ENCODE measurements around the gene ACTR3. TPM values are rescaled to one million over a fixed set of nuclear protein-coding genes. Genes with fewer than 3 reads are reported as not detected.

The ACTR3 gene
- total and polyA plus RNA-seq, 2 donors from 2014 or later = 69.3 to 265 TPM

- H3K4me3 ChIP-seq (ENCODE audit: low read length in 3 of 3) = no peak overlapping the region
- no peaks in the 10 kb centered on the region for H3K9me3 ChIP-seq (ENCODE audit: control insufficient read depth in 2 of 3, insufficient read depth in 1 of 3, low read length in 3 of 3)
- no peak for FAIRE-seq
- no peak overlapping the region for H3K9ac ChIP-seq (ENCODE audit: low read length in 3 of 3)
- DNase-seq = no peak
- no peaks in the 10 kb centered on the region for H3K27me3 ChIP-seq (ENCODE audit: control insufficient read depth, insufficient read depth, low read length)
- H3K27ac ChIP-seq (ENCODE audit: low read depth in 2 of 2, low read length in 2 of 2) = no peak overlapping the region
- no peak for TF ChIP-seq CTCF (IDR thresholded peaks at IDR 0.05; ENCODE audit: borderline replicate concordance, extremely low read depth, insufficient read depth)
- intact Hi-C loops (cut with DNase I) = no loop called here
- no peaks in the 10 kb centered on the region for H3K36me3 ChIP-seq (ENCODE audit: control insufficient read depth in 2 of 3, insufficient read depth in 3 of 3, low read length in 3 of 3)
- H3K4me1 ChIP-seq (ENCODE audit: control insufficient read depth in 2 of 3, insufficient read depth in 2 of 3, low read depth in 1 of 3, low read length in 3 of 3) = peaks cover 0 to 4% (median 0%) of the 10 kb centered on the region in 3 donors
Measured at GRCh38 chr2:113867571-113867970, 22.3 kb upstream of the ACTR3 start.

GRCh38 chr2:113869253-113869652 lies 20.6 kb upstream of the ACTR3 start:
- intact Hi-C loops (cut with DNase I) = no loop called here
- H3K9me3 ChIP-seq (ENCODE audit: control insufficient read depth in 2 of 3, insufficient read depth in 1 of 3, low read length in 3 of 3) = no peaks in the 10 kb centered on the region
- H3K4me1 ChIP-seq (ENCODE audit: control insufficient read depth in 2 of 3, insufficient read depth in 2 of 3, low read depth in 1 of 3, low read length in 3 of 3) = peaks cover 0 to 4% (median 0%) of the 10 kb centered on the region in 3 donors
- H3K4me3 ChIP-seq (ENCODE audit: low read length in 3 of 3) = no peak overlapping the region
- no peaks in the 10 kb centered on the region for H3K27me3 ChIP-seq (ENCODE audit: control insufficient read depth, insufficient read depth, low read length)
- no peak overlapping the region for H3K9ac ChIP-seq (ENCODE audit: low read length in 3 of 3)
- DNase-seq (no peak), FAIRE-seq (no peak)
- H3K27ac ChIP-seq (ENCODE audit: low read depth in 2 of 2, low read length in 2 of 2) = no peak overlapping the region
- no peak for TF ChIP-seq CTCF (IDR thresholded peaks at IDR 0.05; ENCODE audit: borderline replicate concordance, extremely low read depth, insufficient read depth)
- H3K36me3 ChIP-seq (ENCODE audit: control insufficient read depth in 2 of 3, insufficient read depth in 3 of 3, low read length in 3 of 3) = no peaks in the 10 kb centered on the region

GRCh38 chr2:113872201-113872600 lies 17.7 kb upstream of the ACTR3 start:
- no peak overlapping the region for H3K4me3 ChIP-seq (ENCODE audit: low read length in 3 of 3)
- H3K9me3 ChIP-seq (ENCODE audit: control insufficient read depth in 2 of 3, insufficient read depth in 1 of 3, low read length in 3 of 3) = no peaks in the 10 kb centered on the region
- H3K9ac ChIP-seq (ENCODE audit: low read length in 3 of 3) = no peak overlapping the region
- DNase-seq = no peak
- FAIRE-seq = no peak
- no peaks in the 10 kb centered on the region for H3K36me3 ChIP-seq (ENCODE audit: control insufficient read depth in 2 of 3, insufficient read depth in 3 of 3, low read length in 3 of 3)
- peaks cover 0 to 4% (median 0%) of the 10 kb centered on the region in 3 donors for H3K4me1 ChIP-seq (ENCODE audit: control insufficient read depth in 2 of 3, insufficient read depth in 2 of 3, low read depth in 1 of 3, low read length in 3 of 3)
- intact Hi-C loops (cut with DNase I) = no loop called here
- H3K27me3 ChIP-seq (ENCODE audit: control insufficient read depth, insufficient read depth, low read length) = no peaks in the 10 kb centered on the region
- no peak overlapping the region for H3K27ac ChIP-seq (ENCODE audit: low read depth in 2 of 2, low read length in 2 of 2)
- TF ChIP-seq CTCF (IDR thresholded peaks at IDR 0.05; ENCODE audit: borderline replicate concordance, extremely low read depth, insufficient read depth) = no peak

DNA sequence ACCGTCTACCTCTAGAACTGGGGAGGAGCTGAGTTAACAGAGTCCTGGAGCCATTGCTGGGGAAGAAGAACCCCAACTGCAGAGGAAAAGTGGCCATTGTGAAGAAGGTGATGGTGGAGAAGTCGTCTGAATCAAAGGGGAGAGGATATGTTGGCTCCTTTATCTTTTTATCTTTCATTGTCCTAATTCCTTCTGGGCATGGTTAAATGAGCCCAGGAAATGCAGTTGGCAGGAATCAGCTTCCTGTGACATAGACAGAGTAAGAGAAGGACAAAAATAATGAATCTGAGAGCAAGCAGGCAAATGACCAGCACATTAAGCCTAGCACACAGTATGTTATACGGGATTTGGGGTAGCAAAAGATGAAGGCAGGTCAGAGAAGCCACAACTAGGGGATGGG lies 16.0 kb upstream of the ACTR3 start:
- TF ChIP-seq CTCF (IDR thresholded peaks at IDR 0.05; ENCODE audit: borderline replicate concordance, extremely low read depth, insufficient read depth) = no peak
- no peak for FAIRE-seq
- Histone ChIP-seq H3K9me3 (ENCODE audit: control insufficient read depth in 2 of 3, insufficient read depth in 1 of 3, low read length in 3 of 3) (no peaks in the 10 kb centered on the region), H3K4me1 (ENCODE audit: control insufficient read depth in 2 of 3, insufficient read depth in 2 of 3, low read depth in 1 of 3, low read length in 3 of 3) (peaks cover 0 to 7% (median 2%) of the 10 kb centered on the region in 3 donors), H3K27ac (ENCODE audit: low read depth in 2 of 2, low read length in 2 of 2) (no peak overlapping the region), H3K9ac (ENCODE audit: low read length in 3 of 3) (no peak overlapping the region), H3K36me3 (ENCODE audit: control insufficient read depth in 2 of 3, insufficient read depth in 3 of 3, low read length in 3 of 3) (no peaks in the 10 kb centered on the region), H3K4me3 (ENCODE audit: low read length in 3 of 3) (no peak overlapping the region), H3K27me3 (ENCODE audit: control insufficient read depth, insufficient read depth, low read length) (no peaks in the 10 kb centered on the region)
- intact Hi-C loops (cut with DNase I) = no loop called here
- DNase-seq = no peak
